Psoas muscle (tissue), 8 donors: ENCODE measurements around the gene UAP1. TPM values are rescaled to one million over a fixed set of nuclear protein-coding genes. Genes with fewer than 3 reads are reported as not detected.

ENCODE experiments used
- ATAC-seq, 4 donors: fragments of 200-7000 bp; cut with Tn5 transposase; one replicate each; pipeline ENCODE4 v1.9.1; 2020; ENCODE audit warnings: moderate library complexity in 3 of 4, mild to moderate bottlenecking in 2 of 4
- DNase-seq, 2 donors: peaks; one replicate each; pipeline ENCODE4 v3.0.0-alpha.2; 2020
- H3K27ac ChIP-seq: fragments of 200-600 bp; one replicate; pipeline ENCODE4 v1.8.0; 2022
- H3K27me3 ChIP-seq, 3 donors: fragments of 200-600 bp in 1 of 3; one replicate each; pipeline versions ENCODE4 v1.6.1 to v1.8.0; 2013 to 2022; ENCODE audit warnings: low read length in 2 of 3, mild to moderate bottlenecking in 2 of 3, moderate library complexity in 1 of 3; ENCODE audit not compliant: insufficient read depth in 3 of 3
- H3K36me3 ChIP-seq, 2 donors: fragments of 200-600 bp in 1 of 2; one replicate each; pipeline versions ENCODE4 v1.6.1 to v1.8.0; 2013 to 2022; ENCODE audit warnings: low read depth in 1 of 2, mild to moderate bottlenecking in 1 of 2, moderate library complexity in 1 of 2; ENCODE audit not compliant: insufficient read depth in 1 of 2
- H3K4me1 ChIP-seq: fragments of 200-600 bp; one replicate; pipeline ENCODE4 v1.8.0; 2022
- H3K4me3 ChIP-seq: fragments of 200-600 bp; one replicate; pipeline ENCODE4 v1.8.0; 2022; ENCODE audit warnings: mild to moderate bottlenecking
- H3K9me3 ChIP-seq: fragments of 200-600 bp; one replicate; pipeline ENCODE4 v1.8.0; 2022
- WGBS, 3 donors: extraction: QIAGEN DNeasy Blood & Tissue Kit; methylation state at CpG; one replicate each; pipeline versions ENCODE4 v1.1.6 to v1.1.7; 2013; 5-methylcytosine and 5-hydroxymethylcytosine counted together
- intact Hi-C, 2 donors: fragments of 100-400 bp; cut with DNase I; formaldehyde crosslinking; loops; one replicate each; pipeline versions ENCODE4 v1.11.0 to v1.14.2; 2022
- polyA plus RNA-seq, 3 donors: library from polyadenylated mRNA; stranded (reverse); fragments of 200-250 nt; gene quantifications; one replicate each; pipeline ENCODE4 v1.2.3, GENCODE V29; 2013
- total RNA-seq, 4 donors: library from RNA; stranded (reverse); fragmentation: NEBNext Ultra II Directional in 2 of 4; extraction: Animal tissue kit (Norgen Biotek cat#: 25700) in 2 of 4; gene quantifications; one replicate each; pipeline versions ENCODE4 v1.2.1 to v1.2.4, GENCODE V29; 2021 to 2023
- TF ChIP-seq, protein P1 (sequence below): fragments of 200-600 bp; IDR thresholded peaks from one replicate; pipeline ENCODE4 v1.8.0; 2022; ENCODE audit warnings: antibody characterized with exemption
- donor health status: healthy with polysubstance abuse.
- donor health status: DM: no; HTN: no; CAD: no; lungs with moderate emphysema.
- donor health status: Bipolar disorder and iron deficiency.
- donor health status: healthy.
- donor health status: DM: yes; HTN: yes; CAD: no.
- donor health status: DM: no; HTN: no; CAD: no.
- donor health status: DM: no; HTN: no; CAD: no.
- donor health status: DM: yes; HTN: yes; CAD: no.

Gene UAP1
- total and polyA plus RNA-seq, 7 donors: 24.1 to 147 (median 40.1) TPM

DNA sequence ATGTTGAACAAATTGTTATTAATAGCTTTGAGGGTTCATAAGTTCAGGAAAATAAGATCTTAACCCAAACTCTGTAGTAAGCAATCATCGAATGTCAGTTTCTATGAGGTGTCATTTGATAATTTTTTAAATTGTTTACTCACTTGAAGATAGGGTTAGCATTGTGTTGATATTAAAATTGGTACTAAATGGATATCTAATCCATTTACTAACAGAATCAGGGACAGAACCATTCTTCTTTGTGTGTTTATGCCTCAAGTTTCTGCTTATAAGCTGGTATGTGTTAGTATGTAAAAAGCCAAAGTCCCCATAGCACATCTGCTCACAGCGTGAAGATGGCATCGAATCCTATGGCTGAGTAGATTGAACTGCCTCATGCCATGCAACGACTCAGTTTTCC lies 84.1 kb downstream of the UAP1 start:
- WGBS, 3 donors: 74 to 83% (median 83%) methylated on average over 4 of the region's 4 CpGs

DNA sequence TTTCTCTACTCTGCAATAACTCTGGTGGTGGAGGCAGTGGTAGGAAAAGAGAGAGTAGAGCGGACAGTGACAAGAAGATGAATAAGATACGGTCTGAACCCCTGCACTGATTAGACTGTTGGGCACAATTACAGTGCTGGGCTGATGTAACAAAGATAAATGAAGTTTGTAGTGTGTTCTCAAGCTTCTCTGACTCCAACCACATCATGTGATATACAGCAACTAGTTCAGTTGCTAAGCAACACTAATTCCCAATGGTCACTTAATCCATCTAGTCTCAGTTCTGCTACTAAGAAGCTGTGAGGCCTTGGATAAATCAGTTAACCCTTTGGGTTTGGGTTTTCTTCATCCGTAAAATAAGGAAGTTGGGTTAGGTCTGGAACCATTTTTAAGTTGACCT lies 88.1 kb downstream of the UAP1 start:
- Histone ChIP-seq H3K4me1 (no peaks in the 10 kb centered on the region), H3K4me3 (no peak overlapping the region), H3K9me3 (no peaks in the 10 kb centered on the region), H3K36me3 (no peaks in the 10 kb centered on the region), H3K27ac (no peak overlapping the region), H3K27me3 (no peaks in the 10 kb centered on the region)
- intact Hi-C loops: no loop called here
- TF ChIP-seq, protein P1, sequence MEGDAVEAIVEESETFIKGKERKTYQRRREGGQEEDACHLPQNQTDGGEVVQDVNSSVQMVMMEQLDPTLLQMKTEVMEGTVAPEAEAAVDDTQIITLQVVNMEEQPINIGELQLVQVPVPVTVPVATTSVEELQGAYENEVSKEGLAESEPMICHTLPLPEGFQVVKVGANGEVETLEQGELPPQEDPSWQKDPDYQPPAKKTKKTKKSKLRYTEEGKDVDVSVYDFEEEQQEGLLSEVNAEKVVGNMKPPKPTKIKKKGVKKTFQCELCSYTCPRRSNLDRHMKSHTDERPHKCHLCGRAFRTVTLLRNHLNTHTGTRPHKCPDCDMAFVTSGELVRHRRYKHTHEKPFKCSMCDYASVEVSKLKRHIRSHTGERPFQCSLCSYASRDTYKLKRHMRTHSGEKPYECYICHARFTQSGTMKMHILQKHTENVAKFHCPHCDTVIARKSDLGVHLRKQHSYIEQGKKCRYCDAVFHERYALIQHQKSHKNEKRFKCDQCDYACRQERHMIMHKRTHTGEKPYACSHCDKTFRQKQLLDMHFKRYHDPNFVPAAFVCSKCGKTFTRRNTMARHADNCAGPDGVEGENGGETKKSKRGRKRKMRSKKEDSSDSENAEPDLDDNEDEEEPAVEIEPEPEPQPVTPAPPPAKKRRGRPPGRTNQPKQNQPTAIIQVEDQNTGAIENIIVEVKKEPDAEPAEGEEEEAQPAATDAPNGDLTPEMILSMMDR: no peak
- no peak for ATAC-seq
- WGBS, 3 donors: 70 to 85% (median 81%) methylated on average over 3 of the region's 3 CpGs
- DNase-seq: no peak

More for the DNA sequence above, 84.1 kb downstream of the UAP1 start:
- no peak overlapping the region for H3K4me3 ChIP-seq
- H3K27me3 ChIP-seq: no peaks in the 10 kb centered on the region
- intact Hi-C loops: no loop called here
- DNase-seq (no peak), ATAC-seq (no peak)
- TF ChIP-seq, protein P1: no peak
- H3K36me3 ChIP-seq: no peaks in the 10 kb centered on the region
- H3K27ac ChIP-seq: no peak overlapping the region
- no peaks in the 10 kb centered on the region for H3K4me1 ChIP-seq
- H3K9me3 ChIP-seq: no peaks in the 10 kb centered on the region

Other genes with a start within 250 kb of the UAP1 start
- gene SPATA46, start 184.9 kb upstream of the UAP1 start, total RNA-seq: not detected
- not detected for gene SPATA46, start 184.9 kb upstream of the UAP1 start, polyA plus RNA-seq
- gene C1orf226, start 180.0 kb upstream of the UAP1 start, total RNA-seq: 1 to 10 TPM in 1 of 4 donors, under 1 TPM in 3; 0.28 to 1.1 (median 0.73) TPM
- gene C1orf226, start 180.0 kb upstream of the UAP1 start, polyA plus RNA-seq: under 1 TPM; 0.10 to 0.26 (median 0.24) TPM
- gene SH2D1B, start 149.6 kb upstream of the UAP1 start, total RNA-seq: 1 to 10 TPM; 1.1 to 4.0 (median 1.4) TPM
- gene SH2D1B, start 149.6 kb upstream of the UAP1 start, polyA plus RNA-seq: 1 to 10 TPM in 1 of 3 donors, under 1 TPM in 2; 0.12 to 2.9 (median 0.34) TPM
- gene UHMK1, start 63.9 kb upstream of the UAP1 start, total RNA-seq: 10 to 100 TPM; 24.3 to 62.1 (median 40.5) TPM
- gene UHMK1, start 63.9 kb upstream of the UAP1 start, polyA plus RNA-seq: 10 to 100 TPM; 16.7 to 57.3 (median 16.7) TPM
- 10 to 100 TPM in 1 of 4 donors, 1 to 10 TPM in 3; 6.0 to 21.2 (median 6.4) TPM for gene DDR2, start 70.7 kb downstream of the UAP1 start, total RNA-seq
- 1 to 10 TPM; 1.3 to 2.9 (median 1.6) TPM for gene DDR2, start 70.7 kb downstream of the UAP1 start, polyA plus RNA-seq
- 1 to 10 TPM; 1.6 to 3.8 (median 2.6) TPM for gene HSD17B7, start 229.0 kb downstream of the UAP1 start, total RNA-seq
- 1 to 10 TPM; 3.9 to 7.2 (median 4.7) TPM for gene HSD17B7, start 229.0 kb downstream of the UAP1 start, polyA plus RNA-seq